Heart left ventricle (tissue), 13 donors: ENCODE data around the gene EIF4A3.

Experiments used
- CTCF ChIP-seq, 12 donors: fragments of 200-600 bp; sonication (generic) in 4 of 12; IDR thresholded peaks; one replicate each; pipeline versions ENCODE4 v1.5.0 to v1.8.0; 2018 to 2022; ENCODE audit warnings: antibody characterized with exemption in 12 of 12, mild to moderate bottlenecking in 5 of 12
- POLR2A ChIP-seq, 2 donors: fragments of 450-650 bp; IDR thresholded peaks; one replicate each; pipeline ENCODE4 v1.6.1; 2017; ENCODE audit warnings: antibody characterized with exemption in 2 of 2, mild to moderate bottlenecking in 2 of 2, moderate library complexity in 2 of 2
- donor health status: ischemic (EF 13 %, LVEDD 7.1; RV severe dilation, severe dysfunction).
- donor health status: DM: no; HTN: yes; CAD: no.
- donor health status: DM: no; HTN: no; CAD: no.
- donor health status: ischemic (EF 25% LVEDD 6.9; RV normal size, moderate dysfunction).
- donor health status: ischemic (EF 25% LVEDD 5.7; RV mildly dilated, moderate dysfunction).
- donor health status: ischemic (EF 35%, LVEDD 5.7; RV mildly dilated, moderate dysfunction).
- donor health status: nonischemic (EF 11% LVEDD 7.7; RV severe dilation, severe dysfunction).
- donor health status: DM: yes; HTN: yes; CAD: no.
- donor health status: PGD.
- donor health status: ischemic (EF 29% LVEDD 5.4; RV normal size, mild dysfunction).
- donor health status: nonischemic (EF 23%, LVEDD 6.1; RV moderate dilation, normal function).

DNA sequence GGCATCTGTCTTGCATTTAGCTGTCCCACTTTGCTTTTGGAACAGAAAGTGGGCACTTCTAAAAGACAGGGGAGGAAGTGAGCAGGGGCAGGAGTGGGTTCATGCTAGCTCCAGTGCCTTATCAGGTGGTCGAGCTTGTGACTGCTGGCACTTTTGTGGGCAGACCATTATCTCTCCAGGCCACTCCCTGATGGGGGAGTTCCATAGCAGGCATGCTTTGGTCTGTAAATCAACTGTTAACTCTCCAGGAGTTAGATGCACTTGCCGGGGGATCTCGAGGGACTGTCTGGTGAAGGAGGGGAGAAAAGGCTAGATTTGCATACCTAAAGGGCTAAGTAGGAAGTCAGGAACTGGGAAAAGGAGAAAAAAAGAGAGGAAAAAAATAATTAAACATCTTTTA is 13.6 kb upstream of the EIF4A3 start:
- TF ChIP-seq CTCF (IDR thresholded peaks at IDR 0.05) (no peak), POLR2A (IDR thresholded peaks at IDR 0.05) (no peak)
